ENCODE measurements around the gene CHD3.

CHD3 gene

DNA sequence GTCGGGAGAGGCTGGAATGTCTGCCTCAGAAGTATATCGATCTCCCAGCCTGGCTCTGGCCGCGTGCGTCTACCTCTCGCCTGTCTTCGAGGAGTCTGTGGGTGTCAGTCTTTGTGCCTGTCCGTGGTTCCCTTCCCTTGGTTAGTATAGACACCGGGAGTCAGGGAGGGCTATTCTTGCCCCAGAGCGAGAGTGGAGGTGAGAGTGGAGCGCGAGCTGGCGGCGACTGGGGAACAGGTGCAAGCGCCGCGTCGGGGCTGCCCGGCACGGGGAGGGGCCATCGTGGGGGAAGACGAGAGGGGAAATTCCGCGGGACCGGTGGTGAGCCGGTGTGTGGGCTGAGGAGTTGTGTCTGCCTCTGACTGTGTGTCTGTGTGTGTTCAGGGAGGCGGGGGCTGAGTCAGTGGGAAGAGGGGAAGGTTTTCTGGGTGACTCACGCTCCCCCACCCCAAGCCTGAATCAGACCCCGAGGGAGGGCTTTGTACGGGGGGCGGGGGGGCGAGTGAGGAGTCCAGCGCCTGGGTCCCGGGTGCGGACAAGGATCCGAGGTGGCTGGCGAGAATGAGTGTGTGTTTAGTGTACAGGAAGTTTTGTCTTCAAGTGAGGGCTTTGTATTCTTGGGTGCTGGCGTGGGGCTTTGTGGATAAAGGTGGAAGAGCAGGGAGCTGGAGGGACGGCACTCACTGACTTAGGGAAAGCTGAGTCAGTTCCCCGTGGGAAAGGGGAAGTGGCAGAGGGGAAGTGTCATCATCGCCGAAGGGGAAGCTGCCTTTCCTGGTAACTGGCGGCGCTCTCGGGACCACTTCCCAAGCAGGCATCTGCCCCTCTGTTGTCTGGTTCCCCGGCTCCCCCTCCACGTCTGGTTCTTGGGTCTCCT, 46.0 kb upstream of the CHD3 start:
- TF ChIP-seq, protein P1, sequence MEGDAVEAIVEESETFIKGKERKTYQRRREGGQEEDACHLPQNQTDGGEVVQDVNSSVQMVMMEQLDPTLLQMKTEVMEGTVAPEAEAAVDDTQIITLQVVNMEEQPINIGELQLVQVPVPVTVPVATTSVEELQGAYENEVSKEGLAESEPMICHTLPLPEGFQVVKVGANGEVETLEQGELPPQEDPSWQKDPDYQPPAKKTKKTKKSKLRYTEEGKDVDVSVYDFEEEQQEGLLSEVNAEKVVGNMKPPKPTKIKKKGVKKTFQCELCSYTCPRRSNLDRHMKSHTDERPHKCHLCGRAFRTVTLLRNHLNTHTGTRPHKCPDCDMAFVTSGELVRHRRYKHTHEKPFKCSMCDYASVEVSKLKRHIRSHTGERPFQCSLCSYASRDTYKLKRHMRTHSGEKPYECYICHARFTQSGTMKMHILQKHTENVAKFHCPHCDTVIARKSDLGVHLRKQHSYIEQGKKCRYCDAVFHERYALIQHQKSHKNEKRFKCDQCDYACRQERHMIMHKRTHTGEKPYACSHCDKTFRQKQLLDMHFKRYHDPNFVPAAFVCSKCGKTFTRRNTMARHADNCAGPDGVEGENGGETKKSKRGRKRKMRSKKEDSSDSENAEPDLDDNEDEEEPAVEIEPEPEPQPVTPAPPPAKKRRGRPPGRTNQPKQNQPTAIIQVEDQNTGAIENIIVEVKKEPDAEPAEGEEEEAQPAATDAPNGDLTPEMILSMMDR (IDR thresholded peaks at IDR 0.05): no peak

DNA sequence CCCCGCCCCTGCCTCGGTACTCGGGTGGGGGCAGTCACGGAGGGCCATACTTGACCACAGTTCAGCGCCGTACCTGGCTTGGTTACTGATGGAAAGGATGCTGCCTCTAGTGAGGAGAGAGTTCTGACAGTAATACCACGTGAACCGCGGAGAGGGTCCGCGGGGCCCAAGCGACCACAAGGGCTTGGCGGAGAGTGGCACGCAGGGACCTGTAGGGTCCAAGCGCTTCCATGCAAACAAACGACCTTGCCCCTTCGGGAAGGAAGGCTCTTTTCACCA, 45.4 kb upstream of the CHD3 start:
- TF ChIP-seq, protein P1 (IDR thresholded peaks at IDR 0.05): no peak

DNA sequence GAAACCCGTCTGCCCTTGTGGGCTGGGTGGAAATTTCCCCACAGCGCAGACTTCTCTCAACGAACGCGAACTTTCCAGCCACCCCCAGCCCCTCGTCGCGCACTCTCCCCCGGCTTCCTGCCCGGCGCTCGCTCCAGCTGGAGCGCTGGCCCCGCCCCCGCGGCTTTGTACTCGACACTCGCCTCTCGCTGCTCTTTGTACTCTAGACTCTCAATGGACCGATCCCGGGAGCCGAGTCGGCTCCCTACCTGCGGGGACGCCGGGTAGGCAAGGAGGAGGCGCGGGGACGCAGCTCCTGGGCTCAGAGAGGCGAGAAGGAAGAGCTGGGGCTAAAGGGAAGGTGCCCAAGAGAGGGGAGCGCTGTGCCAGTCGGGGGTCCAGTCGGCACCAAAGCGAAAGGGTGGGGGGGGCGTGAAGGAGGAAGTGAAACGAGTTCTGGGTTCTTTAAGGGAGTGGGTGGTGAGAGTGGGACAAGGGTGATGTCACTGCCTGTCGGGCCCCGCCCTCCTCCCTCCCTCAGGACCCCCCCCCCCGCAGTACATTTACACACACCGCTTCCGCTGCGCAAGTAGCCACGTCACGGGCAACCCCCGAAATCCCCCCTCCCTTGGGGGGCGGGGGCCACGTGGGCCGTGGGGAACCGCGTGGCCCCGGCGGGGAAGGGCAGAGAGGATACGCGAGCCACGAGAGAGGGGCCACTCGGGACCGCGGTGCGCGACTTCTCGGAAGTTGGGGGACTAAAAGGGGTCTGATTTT, 44.9 kb upstream of the CHD3 start:
- TF ChIP-seq, protein P1 (IDR thresholded peaks at IDR 0.05): no peak

DNA sequence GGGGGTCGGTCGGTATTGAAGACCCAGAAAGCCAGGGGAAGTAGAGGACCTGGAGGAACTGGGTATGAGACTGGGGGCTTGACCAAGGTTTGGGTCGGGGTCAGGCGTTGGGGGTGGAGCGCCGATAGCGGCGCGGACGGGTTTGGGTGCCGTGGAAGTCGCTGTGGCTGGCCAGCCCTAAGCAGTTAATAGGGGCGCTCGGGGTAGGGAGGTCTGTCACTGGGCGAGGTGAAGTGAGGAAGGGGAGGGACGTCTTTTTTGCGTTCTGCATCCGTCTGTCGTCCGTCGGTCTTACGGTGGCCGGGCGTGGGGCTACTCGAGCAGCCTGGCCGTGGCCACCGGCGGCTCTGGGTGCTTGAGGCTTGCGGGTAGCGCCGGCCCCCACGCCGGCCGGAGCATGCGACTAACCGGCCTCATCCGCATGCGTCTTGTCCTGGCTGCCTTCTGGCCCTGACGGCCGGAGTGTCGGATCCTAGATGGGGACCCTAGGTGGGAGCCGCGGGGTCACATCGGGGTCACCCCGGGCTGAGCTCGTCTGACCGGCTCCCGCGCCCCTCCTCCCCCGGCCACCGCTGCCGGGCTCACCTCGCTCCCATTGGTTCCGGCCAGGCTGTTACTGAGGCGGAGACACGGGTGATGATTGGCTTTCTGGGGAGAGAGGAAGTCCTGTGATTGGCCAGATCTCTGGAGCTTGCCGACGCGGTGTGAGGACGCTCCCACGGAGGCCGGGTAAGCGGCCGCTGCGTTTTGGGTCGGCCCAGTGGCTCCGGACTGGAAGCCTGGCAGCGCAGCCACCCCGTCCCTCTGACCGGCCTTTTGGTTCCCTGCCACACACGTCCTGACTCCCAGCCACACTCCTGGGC, 44.1 kb upstream of the CHD3 start:
- TF ChIP-seq, protein P1 (IDR thresholded peaks at IDR 0.05): no peak

DNA sequence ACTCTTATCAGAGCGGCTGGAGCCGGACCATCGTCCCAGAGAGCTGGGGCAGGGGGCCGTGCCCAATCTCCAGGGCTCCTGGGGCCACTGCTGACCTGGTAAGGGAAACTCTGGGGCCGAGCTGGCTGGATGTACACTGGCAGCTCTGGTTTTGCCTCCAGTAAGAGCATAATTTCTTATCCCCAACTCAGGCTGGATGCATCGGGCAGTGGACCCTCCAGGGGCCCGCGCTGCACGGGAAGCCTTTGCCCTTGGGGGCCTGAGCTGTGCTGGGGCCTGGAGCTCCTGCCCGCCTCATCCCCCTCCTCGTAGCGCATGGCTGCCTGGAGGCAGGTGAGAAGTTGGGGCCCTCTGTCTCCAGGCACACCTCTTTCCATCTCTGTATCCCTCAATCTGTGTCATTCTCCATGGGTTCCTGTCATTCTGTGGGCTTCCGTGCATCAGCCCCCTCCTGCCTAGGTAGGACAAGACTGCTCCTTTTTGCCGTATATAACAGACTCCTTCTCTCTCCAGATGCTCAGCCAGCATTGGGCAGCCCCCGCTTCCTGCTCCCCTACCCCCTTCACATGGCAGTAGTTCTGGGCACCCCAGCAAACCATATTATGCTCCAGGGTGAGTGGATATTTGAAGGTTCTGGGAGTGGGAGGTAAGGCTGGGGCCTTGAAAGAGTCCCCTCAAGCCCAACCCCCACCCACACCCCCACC, 43.1 kb upstream of the CHD3 start:
- TF ChIP-seq, protein P1 (IDR thresholded peaks at IDR 0.05): no peak

DNA sequence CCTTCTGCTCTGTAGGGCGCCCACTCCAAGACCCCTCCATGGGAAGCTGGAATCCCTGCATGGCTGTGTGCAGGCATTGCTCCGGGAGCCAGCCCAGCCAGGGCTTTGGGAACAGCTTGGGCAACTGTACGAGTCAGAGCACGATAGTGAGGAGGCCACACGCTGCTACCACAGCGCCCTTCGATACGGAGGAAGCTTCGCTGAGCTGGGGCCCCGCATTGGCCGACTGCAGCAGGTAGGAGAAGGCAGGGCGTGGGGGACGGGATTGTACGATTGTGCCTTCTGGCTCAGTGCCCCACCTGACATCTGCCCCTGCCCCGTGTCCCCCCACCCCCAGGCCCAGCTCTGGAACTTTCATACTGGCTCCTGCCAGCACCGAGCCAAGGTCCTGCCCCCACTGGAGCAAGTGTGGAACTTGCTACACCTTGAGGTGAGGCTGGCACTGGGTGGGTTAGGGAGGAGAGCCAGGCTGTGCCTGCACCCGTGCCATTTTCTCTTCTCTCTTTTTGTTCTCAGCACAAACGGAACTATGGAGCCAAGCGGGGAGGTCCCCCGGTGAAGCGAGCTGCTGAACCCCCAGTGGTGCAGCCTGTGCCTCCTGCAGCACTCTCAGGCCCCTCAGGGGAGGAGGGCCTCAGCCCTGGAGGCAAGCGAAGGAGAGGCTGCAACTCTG, 42.4 kb upstream of the CHD3 start:
- TF ChIP-seq, protein P1 (IDR thresholded peaks at IDR 0.05): no peak
